Measurements from ENCODE around the gene MICAL3. TPM values are rescaled to one million over a fixed set of nuclear protein-coding genes. Genes with fewer than 3 reads are reported as not detected.

The MICAL3 gene
- total and polyA plus RNA-seq, 9 of the 15 experiments (the other 6 are each of a cell fraction or from before 2014, with no cell fraction given), result 0.53 to 32.1 (median 12.3) TPM

DNA sequence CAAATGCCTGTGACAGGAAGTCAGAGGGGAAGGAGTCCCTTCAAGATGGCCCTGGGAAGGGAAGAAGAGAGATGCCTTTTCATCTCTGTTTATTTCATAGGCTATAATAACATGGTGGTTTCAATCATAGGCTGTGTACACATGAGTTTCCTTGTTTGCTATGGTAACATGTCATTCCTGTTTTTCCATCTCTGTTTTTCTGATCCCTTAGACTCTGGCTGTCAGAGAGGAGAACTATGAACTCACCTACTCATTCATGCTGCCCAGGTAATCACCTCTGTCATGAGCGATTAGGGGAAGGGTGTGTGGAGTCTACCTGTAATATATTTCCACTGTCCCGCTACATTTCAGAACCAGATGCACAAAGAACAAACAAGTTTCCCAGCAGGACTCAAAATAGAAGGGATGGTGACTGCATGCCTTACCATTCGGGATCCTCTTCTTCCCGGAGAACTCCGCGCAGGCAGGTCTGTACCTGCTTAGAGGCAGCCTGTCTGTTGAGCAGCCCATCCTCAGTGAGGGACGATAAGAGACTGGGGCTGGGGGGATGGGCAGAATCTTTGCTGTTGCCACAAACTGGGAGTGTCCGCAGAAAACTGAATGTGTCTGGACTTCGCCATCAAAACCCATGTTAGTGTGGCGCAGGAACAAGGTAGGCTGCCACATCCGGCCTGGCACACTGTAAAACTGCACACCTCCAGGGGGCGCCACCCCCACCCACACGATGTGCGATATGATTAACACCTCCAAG lies 46.4 kb upstream of the MICAL3 start:
- ChIA-PET CTCF (ENCODE audit: low intra/inter-chr PET ratio) (interaction anchor here (0.7 kb wide), 1 partner anchor 159 kb away, joined by 3 read pairs; no protein-coding TSS in a partner anchor), POLR2A (interaction anchor here (1.2 kb wide), 1 partner anchor 10 kb away, joined by 3 read pairs; no protein-coding TSS in a partner anchor)
- no peak overlapping the region for H3K27ac ChIP-seq (ENCODE audit: extremely low read depth, low read depth, low read length)
- peak in 1 of 4 experiments; percentile 40 for DNase-seq (ENCODE audit: extremely low read depth in 1 of 4, low spot score in 3 of 4)
- no peak for FAIRE-seq
- WGBS (ENCODE audit: insufficient coverage, low coverage, missing lambda C conversion rate), result 10% methylated on average over 14 of the region's 14 CpGs
- no peaks in the 10 kb centered on the region for H3K9me3 ChIP-seq (replicated peaks; ENCODE audit: control insufficient read depth, insufficient read depth, low read depth, low read length)
- no peak overlapping the region; the same call in 1 of the 2 replicates for H3K4me2 ChIP-seq (ENCODE audit: insufficient read depth, low read length)
- peaks cover 4 to 5% of the 10 kb centered on the region in 2 experiments; a peak in 2 of 5 replicates for H3K4me1 ChIP-seq (replicated peaks in 1 of 2; ENCODE audit: control insufficient read depth in 2 of 2, insufficient read depth in 2 of 2, low read length in 2 of 2)
- no peaks in the 10 kb centered on the region for H3K9me1 ChIP-seq (ENCODE audit: control insufficient read depth, insufficient read depth, low read length)
- no TSS peak for BruUV-seq (replicated peaks)
- intact Hi-C loops (cut with micrococcal nuclease) (no loop called here), in situ Hi-C loops (cut with MboI) (loop anchor here (5.0 to 10.0 kb wide), 2 partner anchors 238 to 516 kb away; no protein-coding TSS in a partner anchor)
- peaks cover 33 to 41% of the 10 kb centered on the region in 2 experiments for H3K27me3 ChIP-seq (ENCODE audit: control insufficient read depth in 2 of 2, insufficient read depth in 2 of 2, low read length in 2 of 2)
- H3K4me3 ChIP-seq, result no peak overlapping the region
- H4K20me1 ChIP-seq (replicated peaks; ENCODE audit: control insufficient read depth, insufficient read depth, low read length), result peaks cover 4% of the 10 kb centered on the region; the same call in 1 of the 2 replicates
- ATAC-seq, result peak; percentile 11; the same call in 2 of the 3 replicates
- H2AFZ ChIP-seq (ENCODE audit: low read depth, low read length), result no peak overlapping the region
- no peaks in the 10 kb centered on the region for H3K36me3 ChIP-seq (ENCODE audit: control insufficient read depth, insufficient read depth, low read length)
- H3K9ac ChIP-seq (ENCODE audit: insufficient read depth in 1 of 2, low read depth in 2 of 2, low read length in 2 of 2), result no peak overlapping the region
- H3K79me2 ChIP-seq (ENCODE audit: control insufficient read depth, insufficient read depth, low read length), result no peaks in the 10 kb centered on the region
- no peak for TF ChIP-seq PHB (CRISPR knock-in tag; IDR thresholded peaks at IDR 0.05)
- no peak for TF ChIP-seq ZNF699 (CRISPR knock-in tag; IDR thresholded peaks at IDR 0.05; ENCODE audit: insufficient replicate concordance)
- TF ChIP-seq PCBP1 (IDR thresholded peaks at IDR 0.05; ENCODE audit: low read depth, low read length, poor library complexity, severe bottlenecking), result no peak
- TF ChIP-seq, protein P1, sequence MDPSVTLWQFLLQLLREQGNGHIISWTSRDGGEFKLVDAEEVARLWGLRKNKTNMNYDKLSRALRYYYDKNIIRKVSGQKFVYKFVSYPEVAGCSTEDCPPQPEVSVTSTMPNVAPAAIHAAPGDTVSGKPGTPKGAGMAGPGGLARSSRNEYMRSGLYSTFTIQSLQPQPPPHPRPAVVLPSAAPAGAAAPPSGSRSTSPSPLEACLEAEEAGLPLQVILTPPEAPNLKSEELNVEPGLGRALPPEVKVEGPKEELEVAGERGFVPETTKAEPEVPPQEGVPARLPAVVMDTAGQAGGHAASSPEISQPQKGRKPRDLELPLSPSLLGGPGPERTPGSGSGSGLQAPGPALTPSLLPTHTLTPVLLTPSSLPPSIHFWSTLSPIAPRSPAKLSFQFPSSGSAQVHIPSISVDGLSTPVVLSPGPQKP (CRISPR knock-in tag; IDR thresholded peaks at IDR 0.05), result no peak
- peak; percentile 33 for TF ChIP-seq CTCFL (IDR thresholded peaks at IDR 0.05; ENCODE audit: borderline replicate concordance, insufficient read depth, low read depth, low read length, poor library complexity, severe bottlenecking)
- TF ChIP-seq FIP1L1 (IDR thresholded peaks at IDR 0.05; ENCODE audit: low read depth, low read length, poor library complexity, severe bottlenecking), result no peak
- TF ChIP-seq DPF2 (IDR thresholded peaks at IDR 0.05), result 0 out of 2 replicates have a peak, but pooled peaks have one; percentile 18
- TF ChIP-seq, protein P2, sequence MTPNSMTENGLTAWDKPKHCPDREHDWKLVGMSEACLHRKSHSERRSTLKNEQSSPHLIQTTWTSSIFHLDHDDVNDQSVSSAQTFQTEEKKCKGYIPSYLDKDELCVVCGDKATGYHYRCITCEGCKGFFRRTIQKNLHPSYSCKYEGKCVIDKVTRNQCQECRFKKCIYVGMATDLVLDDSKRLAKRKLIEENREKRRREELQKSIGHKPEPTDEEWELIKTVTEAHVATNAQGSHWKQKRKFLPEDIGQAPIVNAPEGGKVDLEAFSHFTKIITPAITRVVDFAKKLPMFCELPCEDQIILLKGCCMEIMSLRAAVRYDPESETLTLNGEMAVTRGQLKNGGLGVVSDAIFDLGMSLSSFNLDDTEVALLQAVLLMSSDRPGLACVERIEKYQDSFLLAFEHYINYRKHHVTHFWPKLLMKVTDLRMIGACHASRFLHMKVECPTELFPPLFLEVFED (CRISPR knock-in tag; conservative IDR thresholded peaks at IDR 0.05), result no peak
- TF ChIP-seq EGR1 (conservative IDR thresholded peaks at IDR 0.05), result 0 out of 2 replicates have a peak, but pooled peaks have one; percentile 28
- TF ChIP-seq ETV1 (tag; conservative IDR thresholded peaks at IDR 0.05; ENCODE audit: low read depth), result peak; percentile 53
- no peak for TF ChIP-seq CCAR2 (IDR thresholded peaks at IDR 0.05; ENCODE audit: low read depth, low read length)
- TF ChIP-seq CBX3 (IDR thresholded peaks at IDR 0.05; ENCODE audit: borderline replicate concordance in 1 of 2, low read length in 2 of 2), result peak in 1 of 2 experiments; percentile 28; a peak in 1 of 3 replicates
- TF ChIP-seq ZC3H8 (IDR thresholded peaks at IDR 0.05), result no peak
- TF ChIP-seq, protein P3, sequence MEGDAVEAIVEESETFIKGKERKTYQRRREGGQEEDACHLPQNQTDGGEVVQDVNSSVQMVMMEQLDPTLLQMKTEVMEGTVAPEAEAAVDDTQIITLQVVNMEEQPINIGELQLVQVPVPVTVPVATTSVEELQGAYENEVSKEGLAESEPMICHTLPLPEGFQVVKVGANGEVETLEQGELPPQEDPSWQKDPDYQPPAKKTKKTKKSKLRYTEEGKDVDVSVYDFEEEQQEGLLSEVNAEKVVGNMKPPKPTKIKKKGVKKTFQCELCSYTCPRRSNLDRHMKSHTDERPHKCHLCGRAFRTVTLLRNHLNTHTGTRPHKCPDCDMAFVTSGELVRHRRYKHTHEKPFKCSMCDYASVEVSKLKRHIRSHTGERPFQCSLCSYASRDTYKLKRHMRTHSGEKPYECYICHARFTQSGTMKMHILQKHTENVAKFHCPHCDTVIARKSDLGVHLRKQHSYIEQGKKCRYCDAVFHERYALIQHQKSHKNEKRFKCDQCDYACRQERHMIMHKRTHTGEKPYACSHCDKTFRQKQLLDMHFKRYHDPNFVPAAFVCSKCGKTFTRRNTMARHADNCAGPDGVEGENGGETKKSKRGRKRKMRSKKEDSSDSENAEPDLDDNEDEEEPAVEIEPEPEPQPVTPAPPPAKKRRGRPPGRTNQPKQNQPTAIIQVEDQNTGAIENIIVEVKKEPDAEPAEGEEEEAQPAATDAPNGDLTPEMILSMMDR (IDR thresholded peaks at IDR 0.05 in 2 of 3, conservative IDR thresholded peaks at IDR 0.05 in 1 of 3; ENCODE audit: insufficient read depth in 2 of 3, low read depth in 1 of 3, low read length in 3 of 3), result peak; percentile 38 to 72 (median 46)

Data from K562 (cell line).